ENCODE data around the gene PDCD5.

PDCD5 gene

GRCh38 chr19:32607479-32607878, 26.5 kb downstream of the PDCD5 start:
- H3K27ac ChIP-seq = no peak overlapping the region
- TF ChIP-seq CTCF (conservative IDR thresholded peaks at IDR 0.05) = no peak

DNA sequence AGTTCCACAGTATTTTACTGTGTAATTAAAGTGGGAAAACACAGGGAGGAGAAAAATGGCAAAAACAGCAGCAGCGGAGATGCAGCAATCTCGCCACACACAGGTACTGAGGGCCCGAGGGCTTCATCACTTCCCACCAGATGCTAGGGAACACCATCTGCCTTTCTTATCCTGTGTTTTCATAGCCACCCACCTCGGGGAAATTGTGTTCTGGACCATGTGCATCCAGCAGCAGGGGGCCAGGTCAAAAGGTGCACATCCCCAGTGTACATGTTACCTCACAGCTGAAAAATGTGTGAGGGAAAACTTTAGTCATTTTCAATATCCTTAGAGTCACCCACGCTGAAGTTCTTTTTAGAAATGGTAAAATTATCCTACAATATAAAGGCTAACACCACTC, 30.2 kb downstream of the PDCD5 start:
- TF ChIP-seq CTCF (conservative IDR thresholded peaks at IDR 0.05) = no peak
- no peak overlapping the region for H3K27ac ChIP-seq

DNA sequence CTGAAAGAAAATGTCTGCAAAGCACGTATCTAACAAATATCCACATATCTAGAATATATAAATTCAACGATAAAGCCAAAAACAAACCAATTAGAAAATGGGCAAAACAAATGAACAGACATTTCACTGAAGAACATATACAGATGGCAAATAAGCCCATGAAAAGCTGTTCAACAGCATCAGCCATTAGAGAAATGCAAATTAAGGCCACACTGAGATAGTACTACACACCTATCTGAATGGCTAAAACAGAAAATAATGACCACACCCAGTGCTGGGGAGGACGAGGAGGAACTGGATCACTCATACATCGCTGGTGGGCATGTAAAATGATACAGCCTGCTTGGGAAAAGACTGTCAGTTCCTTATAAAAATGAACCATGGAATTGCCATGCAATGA, 32.0 kb downstream of the PDCD5 start:
- no peak overlapping the region for H3K27ac ChIP-seq
- no peak for TF ChIP-seq CTCF (conservative IDR thresholded peaks at IDR 0.05)

- TF ChIP-seq CTCF (conservative IDR thresholded peaks at IDR 0.05) = no peak
- H3K27ac ChIP-seq = no peak overlapping the region
Observed at GRCh38 chr19:32614916-32615315, 33.9 kb downstream of the PDCD5 start.

DNA sequence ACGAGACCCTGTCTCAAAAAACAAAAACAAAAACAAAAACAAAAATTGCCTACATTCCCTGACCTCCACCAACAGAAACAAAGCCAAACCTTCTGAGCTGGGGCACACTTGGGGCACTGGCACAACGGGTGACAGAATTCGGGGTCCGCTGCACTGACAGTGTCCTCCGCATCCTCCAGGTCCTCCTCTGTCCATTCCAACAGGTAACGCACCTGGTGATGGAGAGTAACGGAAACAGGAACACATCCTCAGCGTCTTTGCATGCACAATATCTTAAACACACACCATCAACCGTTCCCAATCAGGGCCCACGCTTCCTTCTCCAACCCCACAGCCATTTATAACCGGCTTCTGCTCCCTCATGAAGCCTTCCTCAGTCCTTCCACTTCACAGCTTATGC, 34.6 kb downstream of the PDCD5 start:
- H3K27ac ChIP-seq = no peak overlapping the region
- no peak for TF ChIP-seq CTCF (conservative IDR thresholded peaks at IDR 0.05)

DNA sequence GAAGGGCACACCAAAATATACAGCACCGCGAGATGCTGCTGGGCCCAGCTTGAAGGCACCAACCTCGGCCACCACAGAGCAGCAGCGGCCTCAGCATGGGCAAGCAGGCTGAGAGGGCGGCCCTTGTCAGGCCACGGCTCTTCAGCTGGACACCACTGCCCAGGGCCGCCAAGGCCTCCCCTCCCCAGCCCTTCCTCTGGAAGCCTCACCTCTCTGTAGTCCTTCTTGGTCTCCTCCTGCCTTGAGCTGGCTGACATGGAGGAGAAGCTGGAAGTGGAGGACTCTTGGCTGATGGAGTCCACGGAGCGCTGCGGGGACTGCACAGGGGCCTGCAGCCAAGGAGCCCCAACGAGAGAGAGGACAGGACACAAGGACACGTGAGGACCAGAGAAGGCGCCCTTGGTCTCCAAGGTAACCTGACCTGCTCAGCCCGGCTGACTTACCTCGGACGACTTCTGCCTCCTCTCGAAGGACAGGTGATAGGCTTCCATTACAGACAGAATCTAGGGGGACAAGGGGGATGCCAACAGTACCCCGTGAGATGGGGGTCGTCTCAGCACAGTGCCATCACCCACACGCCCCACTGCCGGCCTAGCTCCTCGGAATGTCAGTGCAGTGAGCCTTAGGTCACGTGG, 38.2 kb downstream of the PDCD5 start:
- no peak overlapping the region for H3K27ac ChIP-seq
- no peak for TF ChIP-seq CTCF (conservative IDR thresholded peaks at IDR 0.05)

DNA sequence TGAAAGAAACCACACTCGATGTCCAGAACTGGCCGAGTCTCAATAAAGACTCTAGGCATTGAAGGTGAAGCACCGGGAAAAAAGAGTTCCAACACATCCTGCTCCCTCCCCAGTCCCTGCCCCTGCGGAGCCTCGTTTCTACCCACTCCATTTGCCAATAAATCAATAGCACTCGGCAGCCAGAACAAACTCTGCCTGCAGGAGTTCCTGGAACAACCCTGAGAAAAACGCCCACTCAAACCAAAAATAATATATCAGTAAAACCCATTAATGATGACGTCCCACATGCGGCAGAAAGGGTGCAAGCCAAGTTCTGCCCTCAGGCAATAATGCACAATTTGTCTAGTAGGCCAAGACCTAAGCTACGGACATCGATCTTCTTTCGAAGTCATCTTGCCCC, 41.0 kb downstream of the PDCD5 start:
- no peak for TF ChIP-seq CTCF (conservative IDR thresholded peaks at IDR 0.05)
- H3K27ac ChIP-seq = no peak overlapping the region

Measured in VCaP (cell line).